Right renal pelvis (tissue), 4 donors: Measurements from ENCODE around the gene SAMD8. TPM values are rescaled to one million over a fixed set of nuclear protein-coding genes. Genes with fewer than 3 reads are reported as not detected.

Source experiments
- DNase-seq, 4 donors: peaks; one replicate each; pipeline ENCODE4 v3.0.0-alpha.2; 2013; ENCODE audit warnings: low read depth in 4 of 4, low spot score in 3 of 4, missing footprints in 1 of 4
- polyA plus RNA-seq, 4 donors: library from polyadenylated mRNA; unstranded; fragments of 120-200 nt; gene quantifications; one replicate each; pipeline ENCODE4 v1.2.1, GENCODE V29; 2013; ENCODE audit not compliant: insufficient read length in 4 of 4

The SAMD8 gene
- polyA plus RNA-seq, 4 donors = 12.2 to 15.6 (median 14.9) TPM

- no peak for DNase-seq
Observed at GRCh38 chr10:75084834-75085384, 26.5 kb upstream of the SAMD8 start.

GRCh38 chr10:75086278-75086934, 25.1 kb upstream of the SAMD8 start:
- no peak for DNase-seq

GRCh38 chr10:75088640-75089039, 22.8 kb upstream of the SAMD8 start:
- DNase-seq = no peak

- no peak for DNase-seq
Observed at GRCh38 chr10:75089634-75090033, 21.8 kb upstream of the SAMD8 start.

GRCh38 chr10:75091146-75091545, 20.3 kb upstream of the SAMD8 start:
- no peak for DNase-seq

- DNase-seq = no peak
Observed at GRCh38 chr10:75094465-75094864, 17.0 kb upstream of the SAMD8 start.

GRCh38 chr10:75095631-75096030, 15.8 kb upstream of the SAMD8 start:
- no peak for DNase-seq

GRCh38 chr10:75096749-75097148, 14.7 kb upstream of the SAMD8 start:
- no peak for DNase-seq

GRCh38 chr10:75097666-75098285, 13.7 kb upstream of the SAMD8 start:
- no peak for DNase-seq

GRCh38 chr10:75098902-75099673, 12.4 kb upstream of the SAMD8 start:
- no peak for DNase-seq

- DNase-seq = peak; percentile 44 to 71 (median 47)
Observed at GRCh38 chr10:75099952-75100763, 11.3 kb upstream of the SAMD8 start.

GRCh38 chr10:75100764-75101291, 10.6 kb upstream of the SAMD8 start:
- no peak for DNase-seq

GRCh38 chr10:75101416-75102251, 9.8 kb upstream of the SAMD8 start:
- DNase-seq = no peak

GRCh38 chr10:75102830-75103673, 8.4 kb upstream of the SAMD8 start:
- no peak for DNase-seq

GRCh38 chr10:75103881-75104686, 7.4 kb upstream of the SAMD8 start:
- DNase-seq = no peak

- no peak for DNase-seq
Observed at GRCh38 chr10:75104842-75105241, 6.6 kb upstream of the SAMD8 start.

GRCh38 chr10:75105576-75106197, 5.8 kb upstream of the SAMD8 start:
- DNase-seq = no peak
